Measurements from ENCODE around the gene FLT3LG. TPM values are rescaled to one million over a fixed set of nuclear protein-coding genes. Genes with fewer than 3 reads are reported as not detected.
"Not testable (repeated sequence)": the region's sequence is repeated elsewhere in the genome, so short reads cannot be mapped to it uniquely, and the experiment has no call there.

FLT3LG gene
- polyA plus RNA-seq, 4 donors: 2.8 to 6.7 (median 4.5) TPM

DNA sequence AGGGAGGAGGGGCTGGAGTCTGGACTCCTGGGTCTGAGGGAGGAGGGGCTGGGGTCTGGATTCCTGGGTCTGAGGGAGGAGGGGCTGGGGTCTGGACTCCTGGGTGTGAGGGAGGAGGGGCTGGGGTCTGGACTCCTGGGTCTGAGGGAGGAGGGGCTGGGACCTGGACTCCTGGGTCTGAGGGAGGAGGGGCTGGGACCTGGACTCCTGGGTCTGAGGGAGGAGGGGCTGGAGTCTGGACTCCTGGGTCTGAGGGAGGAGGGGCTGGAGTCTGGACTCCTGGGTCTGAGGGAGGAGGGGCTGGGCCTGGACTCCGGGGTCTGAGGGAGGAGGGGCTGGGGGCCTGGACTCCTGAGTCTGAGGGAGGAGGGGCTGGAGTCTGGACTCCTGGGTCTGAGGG is 12.9 kb upstream of the FLT3LG start:
- DNase-seq (ENCODE audit: low read depth in 4 of 4, low spot score in 3 of 4): not testable (repeated sequence)

DNA sequence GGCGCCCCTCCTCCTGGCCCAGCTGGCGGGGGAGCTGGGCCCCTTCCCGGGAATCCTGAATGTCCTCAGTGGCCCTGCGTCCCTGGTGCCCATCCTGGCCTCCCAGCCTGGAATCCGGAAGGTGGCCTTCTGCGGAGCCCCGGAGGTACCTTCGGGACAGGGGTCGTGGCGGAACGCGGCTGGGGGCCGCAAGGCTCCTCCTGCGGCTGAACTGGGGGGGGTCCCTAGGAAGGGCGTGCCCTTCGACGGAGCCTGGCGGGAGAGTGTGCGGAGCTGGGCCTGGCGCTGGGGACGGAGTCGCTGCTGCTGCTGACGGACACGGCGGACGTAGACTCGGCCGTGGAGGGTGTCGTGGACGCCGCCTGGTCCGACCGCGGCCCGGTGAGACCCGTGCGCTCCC is 12.4 kb upstream of the FLT3LG start:
- DNase-seq (ENCODE audit: low read depth in 4 of 4, low spot score in 3 of 4): no peak

DNA sequence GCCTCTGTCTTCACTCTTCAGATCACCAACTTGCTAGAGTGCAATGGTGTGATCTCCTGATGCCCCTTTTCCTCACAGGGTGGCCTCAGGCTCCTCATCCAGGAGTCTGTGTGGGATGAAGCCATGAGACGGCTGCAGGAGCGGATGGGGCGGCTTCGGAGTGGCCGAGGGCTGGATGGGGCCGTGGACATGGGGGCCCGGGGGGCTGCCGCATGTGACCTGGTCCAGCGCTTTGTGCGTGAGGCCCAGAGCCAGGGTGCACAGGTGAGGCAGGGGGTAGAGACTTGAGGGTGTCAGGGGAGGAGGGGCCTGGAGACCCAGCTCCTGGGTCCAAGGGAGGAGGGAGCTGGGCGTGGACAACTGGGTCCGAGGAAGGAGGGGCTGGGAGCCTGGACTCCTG is 11.5 kb upstream of the FLT3LG start:
- no peak for DNase-seq (ENCODE audit: low read depth in 4 of 4, low spot score in 3 of 4)

DNA sequence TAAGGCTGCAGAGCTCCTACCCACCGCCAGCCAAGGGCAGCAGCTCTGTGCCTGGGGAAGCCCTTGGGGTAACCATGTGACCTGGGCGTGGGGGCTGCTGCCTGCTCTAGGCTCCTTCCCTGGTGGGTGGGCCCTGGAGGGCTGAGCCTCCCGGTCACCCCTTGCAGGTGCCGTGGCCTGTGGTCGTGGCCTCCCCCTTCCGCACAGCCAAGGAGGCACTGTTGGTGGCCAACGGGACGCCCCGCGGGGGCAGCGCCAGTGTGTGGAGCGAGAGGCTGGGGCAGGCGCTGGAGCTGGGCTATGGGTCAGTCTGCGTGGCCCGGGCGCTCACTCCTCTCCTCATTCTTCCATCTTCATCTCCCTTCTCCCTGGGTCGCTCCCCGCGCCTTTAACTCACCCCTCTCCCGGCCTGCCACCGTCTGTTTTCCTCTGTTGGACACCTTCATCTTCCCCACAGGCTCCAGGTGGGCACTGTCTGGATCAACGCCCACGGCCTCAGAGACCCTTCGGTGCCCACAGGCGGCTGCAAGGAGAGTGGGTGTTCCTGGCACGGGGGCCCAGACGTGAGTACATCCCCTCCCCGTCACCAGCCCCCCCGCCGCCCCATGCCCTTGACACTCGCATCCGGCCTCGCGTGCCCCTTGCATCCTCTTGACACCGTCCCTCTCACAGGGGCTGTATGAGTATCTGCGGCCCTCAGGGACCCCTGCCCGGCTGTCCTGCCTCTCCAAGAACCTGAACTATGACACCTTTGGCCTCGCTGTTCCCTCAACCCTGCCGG is 9.9 kb upstream of the FLT3LG start:
- no peak for DNase-seq (ENCODE audit: low read depth in 4 of 4, low spot score in 3 of 4)

DNA sequence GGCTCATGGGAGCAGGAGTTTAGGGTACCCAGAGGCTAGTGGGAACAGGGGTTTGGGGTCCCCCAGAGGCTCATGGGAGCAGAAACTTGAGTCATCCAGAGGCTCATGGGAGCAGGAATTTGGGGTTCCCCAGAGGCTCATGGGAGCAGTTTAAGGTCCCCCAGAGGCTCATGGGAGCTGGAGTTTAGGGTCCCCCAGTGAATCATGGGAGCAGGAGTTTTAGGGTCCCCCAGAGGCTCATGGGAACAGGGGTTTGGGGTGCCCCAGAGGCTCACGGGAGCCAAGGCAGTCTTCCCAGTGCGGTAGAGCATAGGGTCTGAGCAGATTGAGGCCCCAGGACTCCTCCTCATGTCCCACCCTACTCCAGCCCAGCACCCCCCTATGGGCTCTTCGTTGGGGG is 8.6 kb upstream of the FLT3LG start:
- DNase-seq (ENCODE audit: low read depth in 4 of 4, low spot score in 3 of 4): no peak

DNA sequence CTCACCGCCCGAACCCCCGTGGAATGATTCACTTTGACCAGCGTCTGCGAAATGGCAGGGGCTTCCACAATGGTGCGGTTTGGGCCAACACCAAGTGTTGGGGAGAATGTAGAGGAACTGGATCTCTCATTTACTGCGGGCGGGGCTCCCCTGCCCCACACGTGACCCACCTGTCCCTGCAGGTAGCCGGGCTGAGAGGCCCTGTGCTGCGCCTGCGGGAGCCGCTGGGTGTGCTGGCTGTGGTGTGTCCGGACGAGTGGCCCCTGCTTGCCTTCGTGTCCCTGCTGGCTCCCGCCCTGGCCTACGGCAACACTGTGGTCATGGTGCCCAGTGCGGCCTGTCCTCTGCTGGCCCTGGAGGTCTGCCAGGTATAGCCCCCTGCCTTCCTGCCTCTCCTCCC is 5.8 kb upstream of the FLT3LG start:
- no peak for DNase-seq (ENCODE audit: low read depth in 4 of 4, low spot score in 3 of 4)

DNA sequence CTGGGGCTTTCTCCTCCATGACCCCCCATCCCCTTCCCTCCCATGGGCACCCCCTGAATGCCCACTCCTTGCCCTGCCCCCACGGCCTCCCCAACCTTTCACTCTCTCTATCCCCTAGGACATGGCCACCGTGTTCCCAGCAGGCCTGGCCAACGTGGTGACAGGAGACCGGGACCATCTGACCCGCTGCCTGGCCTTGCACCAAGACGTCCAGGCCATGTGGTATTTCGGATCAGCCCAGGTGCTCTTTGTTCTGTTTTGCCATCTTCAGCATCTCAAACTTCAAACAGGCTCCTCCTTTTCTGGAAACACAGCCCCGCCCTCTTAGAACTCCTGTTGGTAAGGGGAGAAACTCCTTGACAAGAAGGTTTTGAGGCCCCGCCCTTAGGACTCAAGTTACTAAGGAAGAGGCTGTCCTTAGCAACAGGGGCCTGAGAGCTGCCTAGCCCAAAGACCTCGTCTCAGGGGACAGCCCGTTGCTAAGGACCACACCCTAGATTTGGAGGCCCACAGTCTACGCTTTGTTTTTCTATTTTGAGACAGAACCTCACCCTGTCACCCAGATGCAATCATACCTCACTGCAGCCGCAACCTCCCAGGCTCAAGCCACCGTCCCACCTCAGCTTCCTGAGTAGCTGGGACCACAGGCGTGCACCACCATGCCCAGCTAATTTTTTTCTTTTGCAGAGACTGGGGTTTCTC is 5.1 kb upstream of the FLT3LG start:
- no peak for DNase-seq (ENCODE audit: low read depth in 4 of 4, low spot score in 3 of 4)

DNA sequence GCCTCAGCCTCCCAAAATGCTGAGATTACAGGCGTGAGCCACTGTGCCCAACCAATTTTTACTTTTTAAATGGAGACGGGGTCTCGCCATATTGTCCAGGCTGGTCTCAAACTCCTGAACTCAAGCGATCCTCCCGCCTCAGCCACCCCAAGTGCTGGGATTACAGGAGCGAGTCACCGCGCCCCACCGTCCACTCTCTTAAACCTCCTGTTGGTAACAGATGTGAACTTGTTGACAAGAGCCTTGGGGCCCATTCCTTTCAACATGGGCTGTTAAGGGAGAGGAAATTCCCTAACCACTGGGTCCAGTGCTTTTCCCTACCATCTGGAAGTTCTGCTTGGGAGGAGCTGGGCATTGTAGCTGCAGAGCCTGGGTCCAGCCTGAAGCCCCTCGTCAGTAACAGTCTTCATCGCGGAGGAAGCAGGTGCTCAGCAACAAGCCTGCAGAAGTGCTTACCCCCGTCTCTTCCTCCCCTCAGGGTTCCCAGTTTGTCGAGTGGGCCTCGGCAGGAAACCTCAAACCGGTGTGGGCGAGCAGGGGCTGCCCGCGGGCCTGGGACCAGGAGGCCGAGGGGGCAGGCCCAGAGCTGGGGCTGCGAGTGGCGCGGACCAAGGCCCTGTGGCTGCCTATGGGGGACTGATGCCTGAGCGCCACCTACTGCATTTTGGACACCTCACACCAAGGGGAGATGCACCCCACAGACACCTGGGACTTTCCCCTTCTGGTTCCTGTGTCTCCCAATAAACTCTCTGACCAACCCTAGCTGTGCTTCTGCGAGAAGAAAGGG is 4.0 kb upstream of the FLT3LG start:
- no peak for DNase-seq (ENCODE audit: low read depth in 4 of 4, low spot score in 3 of 4)

DNA sequence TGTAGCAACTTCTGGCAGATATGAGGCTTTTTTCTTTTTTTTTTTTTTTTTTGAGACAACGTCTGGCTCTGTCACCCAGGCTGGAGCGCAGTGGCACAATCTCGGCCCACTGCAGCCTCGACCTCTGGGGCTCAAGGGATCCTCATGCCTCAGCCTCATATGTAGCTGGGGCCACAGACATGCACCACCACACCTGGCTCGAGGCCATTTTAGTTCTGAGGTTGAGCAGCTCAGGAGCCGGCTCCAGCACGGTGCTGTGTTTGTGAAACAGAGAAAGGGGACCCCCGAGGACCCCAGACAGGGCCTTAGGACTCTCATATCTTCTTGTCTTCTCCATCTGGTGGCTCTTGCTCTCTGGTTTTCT is 3.4 kb upstream of the FLT3LG start:
- DNase-seq (ENCODE audit: low read depth in 4 of 4, low spot score in 3 of 4): no peak

DNA sequence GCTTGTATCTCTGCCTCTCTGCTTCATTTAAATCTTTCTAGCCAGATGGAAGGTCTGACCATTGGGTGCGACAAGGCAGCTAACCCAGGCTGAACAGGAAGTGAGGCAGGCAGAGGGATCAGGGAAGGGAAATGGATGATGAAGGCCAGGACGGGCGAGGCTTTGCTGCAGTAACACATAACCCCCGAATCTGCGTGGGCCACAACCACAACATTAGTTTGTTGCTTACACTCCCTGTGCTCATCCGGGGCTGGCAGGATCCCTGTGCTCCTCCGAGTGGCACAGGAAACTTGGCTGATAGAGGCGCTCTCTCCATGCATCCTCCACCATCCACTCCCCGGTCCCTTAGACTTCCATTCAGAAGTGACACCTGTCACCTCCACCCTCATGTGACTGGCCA is 1.1 kb upstream of the FLT3LG start:
- no peak for DNase-seq (ENCODE audit: low read depth in 4 of 4, low spot score in 3 of 4)

DNA sequence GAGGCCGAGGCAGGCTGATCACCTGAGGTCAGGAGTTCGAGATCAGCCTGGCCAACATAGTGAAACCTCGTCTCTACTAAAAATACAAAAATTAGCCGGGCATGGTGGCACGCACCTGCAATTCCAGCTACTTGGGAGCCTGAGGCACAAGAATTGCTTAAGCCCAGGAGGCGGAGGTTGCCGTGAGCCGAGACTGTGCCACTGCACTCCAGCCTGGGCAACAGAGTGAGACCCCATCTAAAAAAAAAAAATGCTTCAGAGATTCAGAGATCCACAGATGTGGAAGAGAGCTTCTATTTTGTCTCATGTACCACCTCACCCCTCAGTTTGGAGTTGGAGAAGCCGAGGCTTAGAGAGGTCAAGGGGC is 531 bp upstream of the FLT3LG start:
- not testable (repeated sequence) for DNase-seq (ENCODE audit: low read depth in 4 of 4, low spot score in 3 of 4)

DNA sequence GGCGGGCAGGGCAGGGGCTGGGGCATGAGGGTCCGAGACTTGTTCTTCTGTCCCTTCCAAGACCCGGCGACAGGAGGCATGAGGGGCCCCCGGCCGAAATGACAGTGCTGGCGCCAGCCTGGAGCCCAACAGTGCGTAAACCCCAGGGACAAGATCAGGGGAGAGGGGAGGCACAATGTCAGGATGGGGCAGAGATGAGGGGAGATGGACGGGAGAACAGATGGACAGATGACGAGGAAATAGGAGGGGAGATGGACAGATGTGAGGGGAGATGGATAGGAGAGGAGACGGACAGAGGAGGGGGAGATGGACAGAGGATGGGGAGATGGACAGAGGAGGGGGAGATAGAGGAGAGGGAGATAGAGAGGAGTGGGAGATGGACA is 518 bp downstream of the FLT3LG start:
- DNase-seq (ENCODE audit: low read depth in 4 of 4, low spot score in 3 of 4): no peak

DNA sequence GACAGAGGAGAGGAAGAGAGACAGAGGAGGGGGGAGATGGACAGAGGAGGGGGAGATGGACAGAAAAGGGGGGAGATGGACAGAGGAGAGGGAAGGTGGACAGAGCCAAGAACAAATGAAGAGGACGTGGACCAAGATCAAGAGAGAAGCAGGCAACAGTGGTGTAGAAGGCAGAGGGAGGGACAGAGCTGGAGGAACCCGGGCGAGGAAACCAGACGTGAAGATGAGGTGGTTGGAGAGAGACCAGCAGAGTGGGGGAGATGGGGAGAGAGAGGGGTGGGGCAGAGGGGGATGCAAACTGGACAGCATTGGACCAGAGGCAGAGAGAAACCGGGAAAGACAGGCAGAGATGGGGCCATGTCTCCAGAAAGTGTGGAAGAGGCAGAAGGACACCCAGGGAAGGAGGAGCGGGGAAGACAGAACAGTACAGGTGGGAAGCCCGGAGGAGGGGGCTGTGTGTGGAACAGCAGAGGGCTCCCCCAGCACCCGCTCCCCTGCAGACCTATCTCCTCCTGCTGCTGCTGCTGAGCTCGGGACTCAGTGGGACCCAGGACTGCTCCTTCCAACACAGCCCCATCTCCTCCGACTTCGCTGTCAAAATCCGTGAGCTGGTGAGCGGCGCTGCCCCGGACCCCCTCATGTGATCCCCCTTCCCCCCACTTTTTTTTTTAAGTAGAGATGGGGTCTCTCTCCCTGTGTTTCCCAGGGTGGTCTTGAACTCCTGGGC is 1.3 kb downstream of the FLT3LG start:
- DNase-seq (ENCODE audit: low read depth in 4 of 4, low spot score in 3 of 4): no peak

DNA sequence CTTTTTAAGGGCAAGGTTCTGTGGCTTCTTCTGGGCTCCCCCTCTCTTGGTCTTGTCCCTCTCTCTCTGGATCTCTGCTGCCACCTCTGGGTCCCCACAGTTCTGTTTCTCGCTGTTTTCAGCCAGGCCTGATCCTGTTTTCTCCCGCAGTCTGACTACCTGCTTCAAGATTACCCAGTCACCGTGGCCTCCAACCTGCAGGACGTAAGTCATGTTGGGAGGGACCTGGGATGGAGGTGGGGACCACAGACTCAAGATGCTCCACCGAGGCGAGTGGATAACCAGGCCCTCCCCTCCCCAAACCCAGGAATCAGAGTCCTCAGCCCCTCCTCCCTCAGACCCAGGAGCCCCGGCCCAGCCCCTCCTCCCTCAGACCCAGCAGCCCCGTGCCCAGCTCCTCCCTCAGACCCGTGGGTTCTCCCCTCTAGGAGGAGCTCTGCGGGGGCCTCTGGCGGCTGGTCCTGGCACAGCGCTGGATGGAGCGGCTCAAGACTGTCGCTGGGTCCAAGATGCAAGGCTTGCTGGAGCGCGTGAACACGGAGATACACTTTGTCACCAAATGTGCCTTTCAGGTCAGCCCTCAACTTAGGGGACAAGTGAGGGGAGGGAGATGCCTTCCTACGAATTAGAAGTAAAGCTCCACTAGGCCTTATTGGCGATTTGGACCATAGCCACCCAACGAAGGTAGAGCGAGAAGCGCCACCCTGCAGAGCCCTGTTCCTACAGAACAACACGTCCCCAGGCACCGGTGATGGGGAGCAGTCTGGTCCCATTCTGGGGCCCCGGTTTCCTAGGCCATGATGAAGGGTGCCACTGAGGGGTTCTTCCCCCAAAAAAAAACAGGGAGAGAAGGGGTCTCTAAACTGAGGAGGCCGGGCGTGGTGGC is 2.2 kb downstream of the FLT3LG start:
- DNase-seq (ENCODE audit: low read depth in 4 of 4, low spot score in 3 of 4): no peak

DNA sequence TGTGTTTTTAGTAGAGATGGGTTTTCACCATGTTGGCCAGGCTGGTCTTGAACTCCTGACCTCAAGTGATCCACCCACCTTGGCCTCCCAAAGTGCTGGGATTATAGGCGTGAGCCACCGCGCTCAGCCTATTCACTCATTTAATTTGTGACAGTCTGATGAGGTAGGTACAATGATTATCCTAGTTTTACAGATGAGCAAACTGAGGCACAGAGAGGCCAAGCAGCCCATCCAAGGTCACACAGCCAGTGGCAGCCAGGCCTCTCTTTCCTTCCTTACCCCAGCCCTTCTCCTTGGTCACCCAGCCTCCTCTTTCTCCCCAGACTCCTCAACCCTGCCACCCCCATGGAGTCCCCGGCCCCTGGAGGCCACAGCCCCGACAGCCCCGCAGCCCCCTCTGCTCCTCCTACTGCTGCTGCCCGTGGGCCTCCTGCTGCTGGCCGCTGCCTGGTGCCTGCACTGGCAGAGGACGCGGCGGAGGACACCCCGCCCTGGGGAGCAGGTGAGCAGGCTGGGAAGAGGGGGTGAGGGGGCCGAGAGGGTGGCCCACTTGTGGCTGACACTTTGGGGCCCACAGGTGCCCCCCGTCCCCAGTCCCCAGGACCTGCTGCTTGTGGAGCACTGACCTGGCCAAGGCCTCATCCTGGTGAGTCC is 6.1 kb downstream of the FLT3LG start:
- no peak for DNase-seq (ENCODE audit: low read depth in 4 of 4, low spot score in 3 of 4)

DNA sequence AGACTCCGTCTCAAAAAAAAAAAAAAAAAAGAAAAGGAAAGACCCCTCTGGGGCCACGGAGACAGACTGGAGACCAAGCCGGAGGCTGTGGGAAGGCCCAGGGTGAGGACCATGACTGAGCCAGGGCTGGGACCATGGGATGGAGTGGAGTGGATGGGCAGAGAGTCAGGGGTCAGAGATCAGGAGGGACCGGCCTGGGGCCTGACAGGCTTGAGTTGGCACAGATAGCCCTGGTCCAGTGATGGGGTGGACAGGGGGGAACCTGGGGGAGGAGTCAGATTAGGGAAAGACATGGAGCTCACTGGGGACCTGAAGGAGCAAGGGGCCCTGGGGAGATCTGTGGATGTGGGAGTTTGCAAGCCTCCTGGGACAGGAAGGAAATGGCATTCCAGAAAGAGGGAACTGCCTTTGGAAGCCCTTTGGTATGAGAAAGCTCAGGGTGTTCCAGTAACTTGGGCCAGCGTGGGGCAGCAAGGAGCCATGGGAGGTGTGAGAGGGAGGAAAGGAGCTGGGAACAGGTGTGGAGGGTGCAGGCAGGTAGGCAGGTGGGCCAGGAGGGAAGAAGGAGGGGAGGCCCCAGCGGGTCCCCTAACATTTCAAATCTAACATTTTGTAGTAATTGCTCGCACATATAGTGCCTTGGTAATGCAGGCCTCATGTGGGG is 7.1 kb downstream of the FLT3LG start:
- no peak for DNase-seq (ENCODE audit: low read depth in 4 of 4, low spot score in 3 of 4)

DNA sequence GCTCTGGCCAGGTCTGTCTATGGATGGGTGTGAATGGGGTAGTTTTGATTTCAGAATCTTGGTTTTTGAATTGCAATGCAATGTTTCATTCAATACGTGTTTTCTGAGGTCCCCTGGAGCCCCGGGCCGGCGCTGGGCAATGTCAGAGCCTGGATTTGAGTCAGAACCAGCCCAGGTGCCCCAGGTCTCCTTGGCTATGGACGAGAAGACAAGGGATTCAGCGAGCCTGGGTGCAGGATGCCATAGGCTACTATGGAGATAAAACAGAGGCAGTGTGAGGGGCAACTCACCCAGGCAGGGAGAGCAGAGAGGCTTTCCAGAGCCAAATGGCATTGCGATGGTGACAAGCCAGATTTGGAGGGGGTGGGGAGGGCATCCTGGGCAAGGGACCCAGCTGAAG is 12.2 kb downstream of the FLT3LG start:
- no peak for DNase-seq (ENCODE audit: low read depth in 4 of 4, low spot score in 3 of 4)

DNA sequence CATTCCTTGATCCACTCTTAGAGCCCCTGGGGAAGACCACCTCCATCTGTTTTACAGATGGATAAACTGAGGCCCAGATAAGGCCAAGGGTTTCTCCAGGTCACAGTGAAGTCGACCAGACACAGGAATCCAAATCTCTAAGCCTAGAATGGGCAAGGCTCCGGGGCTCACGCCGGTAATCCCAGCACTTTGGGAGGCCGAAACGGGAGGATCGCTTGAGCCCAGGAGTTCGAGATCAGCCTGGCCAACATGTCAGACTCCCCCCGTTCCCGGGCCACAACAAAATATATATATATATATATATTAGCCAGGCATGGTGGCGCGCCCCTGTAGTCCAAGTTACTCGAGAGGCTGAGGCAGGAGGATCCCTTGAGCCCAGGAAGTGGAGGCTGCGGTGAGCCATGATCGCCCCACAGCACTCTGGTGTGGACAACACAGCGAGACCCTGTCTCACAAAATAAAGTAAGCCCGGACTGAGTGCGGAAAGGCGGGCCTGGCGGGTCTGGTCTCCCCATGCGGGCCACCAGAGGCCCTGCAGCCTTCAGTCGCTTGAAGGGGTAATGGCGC is 12.8 kb downstream of the FLT3LG start:
- DNase-seq (ENCODE audit: low read depth in 4 of 4, low spot score in 3 of 4): no peak
